K562 (cell line): ENCODE results near the gene TCP11. TPM values are rescaled to one million over a fixed set of nuclear protein-coding genes. Genes with fewer than 3 reads are reported as not detected.

Experiments
- CBX1 ChIP-seq: sonication (generic); IDR thresholded peaks from 2 replicates; pipeline ENCODE4 v1.6.1; 2016; ENCODE audit warnings: antibody characterized with exemption, low read depth, mild to moderate bottlenecking
- FOXP4 ChIP-seq: sonication (generic); formaldehyde crosslinking; IDR thresholded peaks from 2 replicates; pipeline ENCODE4 v1.8.0; 2022; ENCODE audit warnings: mild to moderate bottlenecking, missing genetic modification reagents, borderline replicate concordance
- HINFP ChIP-seq: fragments of 450-650 bp; conservative IDR thresholded peaks from 2 replicates; pipeline ENCODE4 v1.6.1; 2016; ENCODE audit warnings: missing genetic modification characterization, low read depth, mild to moderate bottlenecking, control low read depth, missing compliant biosample characterization
- L3MBTL2 ChIP-seq: fragments of 450-650 bp; IDR thresholded peaks from 2 replicates; pipeline ENCODE4 v1.6.1; 2016; ENCODE audit warnings: mild to moderate bottlenecking, moderate library complexity
- LCOR ChIP-seq: sonication (generic); formaldehyde crosslinking; IDR thresholded peaks from 2 replicates; pipeline ENCODE4 v1.8.0; 2022; ENCODE audit warnings: mild to moderate bottlenecking, missing genetic modification reagents
- MYC ChIP-seq, 2 experiments: fragments of 250-450 bp in 1 of 2; sonication (Bioruptor Pico) in 1 of 2; IDR thresholded peaks; 2 replicates each; pipeline versions ENCODE4 v1.5.1 to v1.6.1; 2012 to 2021; ENCODE audit warnings: low read depth in 2 of 2, borderline replicate concordance in 1 of 2, improper control_type of control experiment in 1 of 2, low read length in 1 of 2, mild to moderate bottlenecking in 1 of 2, moderate library complexity in 1 of 2
- PBX2 ChIP-seq, 2 experiments: IDR thresholded peaks in 1 of 2; conservative IDR thresholded peaks in 1 of 2; 2 replicates each; pipeline ENCODE4 v1.6.1; 2016; ENCODE audit warnings: low read depth in 2 of 2, mild to moderate bottlenecking in 1 of 2, missing compliant biosample characterization in 1 of 2, missing genetic modification characterization in 1 of 2, moderate library complexity in 1 of 2
- RAD21 ChIP-seq, 2 experiments: fragments of 250-450 bp in 1 of 2; fragments of 450-650 bp in 1 of 2; sonication (Bioruptor Pico) in 1 of 2; formaldehyde crosslinking in 1 of 2; IDR thresholded peaks in 1 of 2; conservative IDR thresholded peaks in 1 of 2; 2 replicates each; pipeline versions ENCODE4 v1.4.0 to v1.8.0; 2020 to 2022; ENCODE audit warnings: mild to moderate bottlenecking in 2 of 2, moderate library complexity in 1 of 2
- RB1 ChIP-seq: fragments of 450-650 bp; IDR thresholded peaks from 2 replicates; pipeline ENCODE4 v1.6.1; 2017; ENCODE audit warnings: low read depth, mild to moderate bottlenecking
- SAP30 ChIP-seq: fragments of 200-600 bp; sonication (generic); IDR thresholded peaks from 2 replicates; pipeline ENCODE4 v1.6.1; 2012; ENCODE audit warnings: borderline replicate concordance, low read depth, mild to moderate bottlenecking, moderate library complexity, low read length, control low read depth, inconsistent platforms; ENCODE audit not compliant: insufficient read depth, poor library complexity, severe bottlenecking
- SMC3 ChIP-seq: conservative IDR thresholded peaks from 2 replicates; pipeline ENCODE4 v1.6.1; 2011; ENCODE audit warnings: low read depth, low read length, improper control_type of control experiment; ENCODE audit not compliant: insufficient read depth
- STAG1 ChIP-seq: sonication (generic); formaldehyde crosslinking; IDR thresholded peaks from 2 replicates; pipeline ENCODE4 v1.5.0; 2020; ENCODE audit warnings: missing genetic modification reagents, borderline replicate concordance
- TEAD4 ChIP-seq, 2 experiments: sonication (generic) in 1 of 2; formaldehyde crosslinking in 1 of 2; IDR thresholded peaks; 2 replicates each; pipeline versions ENCODE4 v1.6.1 to v1.8.0; 2012 to 2022; ENCODE audit warnings: borderline replicate concordance in 1 of 2, inconsistent platforms in 1 of 2, low read length in 1 of 2, mild to moderate bottlenecking in 1 of 2, missing genetic modification reagents in 1 of 2
- ZBTB33 ChIP-seq: sonication (generic); formaldehyde crosslinking; IDR thresholded peaks from 2 replicates; pipeline ENCODE4 v1.8.1; 2023; ENCODE audit warnings: mild to moderate bottlenecking, missing genetic modification reagents
- polyA plus RNA-seq, 8 experiments: library from polyadenylated mRNA; depleted of rRNA in 4 of 8; stranded (reverse) in 5 of 8; unstranded in 3 of 8; fragments of >200 nt; fragmentation: Nextera tagmentation in 2 of 8; fragmentation: Illumina TruSeq in 1 of 8; extraction: Ambion mirVana in 2 of 8; extraction: Trizol in 1 of 8; gene quantifications; 2 replicates each; pipeline versions ENCODE4 v1.2.1 to v1.2.3, GENCODE V29; 2011 to 2014; ENCODE audit warnings: inconsistent platforms in 1 of 8, missing spikeins in 1 of 8
- total RNA-seq, 7 experiments: library from RNA; depleted of rRNA in 6 of 7; stranded (reverse); fragments of >200 nt in 6 of 7; fragmentation: Illumina TruSeq in 2 of 7; extraction: Trizol in 2 of 7; gene quantifications; 2 replicates each; pipeline versions ENCODE4 v1.2.1 to v1.2.3, GENCODE V29; 2011 to 2021; ENCODE audit warnings: low replicate concordance in 1 of 7

Gene TCP11
- total and polyA plus RNA-seq, 9 of the 15 experiments (the other 6 are each of a cell fraction or from before 2014, with no cell fraction given): not detected

- TF ChIP-seq FOXP4 (CRISPR knock-in tag) (no peak), STAG1 (CRISPR knock-in tag) (peak; percentile 87; the same call in 1 of the 2 replicates), TEAD4 (IDR thresholded peaks at IDR 0.05; ENCODE audit: low read length) (0 out of 2 replicates have a peak, but pooled peaks have one; percentile 7), TEAD4 (CRISPR knock-in tag; IDR thresholded peaks at IDR 0.05; ENCODE audit: borderline replicate concordance) (no peak), CBX1 (no peak), HINFP (tag) (no peak), L3MBTL2 (0 out of 2 replicates have a peak, but pooled peaks have one; percentile 16), LCOR (peak; percentile 21; the same call in 1 of the 2 replicates), RAD21 (CRISPR knock-in tag; conservative IDR thresholded peaks at IDR 0.05 in 1 of 2, IDR thresholded peaks at IDR 0.05 in 1 of 2) (peak; percentile 97 to 98), RB1 (peak; percentile 40; the same call in 1 of the 2 replicates), SMC3 (peak; percentile 94), PBX2 (CRISPR knock-in tag; IDR thresholded peaks at IDR 0.05; ENCODE audit: low read depth) (no peak), PBX2 (tag; conservative IDR thresholded peaks at IDR 0.05; ENCODE audit: low read depth) (no peak), SAP30 (no peak), MYC (IDR thresholded peaks at IDR 0.05; ENCODE audit: low read depth, low read length) (0 out of 2 replicates have a peak, but pooled peaks have one; percentile 16), MYC (CRISPR knock-in tag; IDR thresholded peaks at IDR 0.05; ENCODE audit: borderline replicate concordance, low read depth) (no peak), ZBTB33 (0 out of 2 replicates have a peak, but pooled peaks have one; percentile 19)
These were observed 1.1 kb downstream of the TCP11 start (continued) for GRCh38 chr6:35139924-35140638.
